Measurements from ENCODE around the gene APEH.

The APEH gene

GRCh38 chr3:49707113-49707480, 32.9 kb downstream of the APEH start:
- H3K27ac ChIP-seq, result no peak overlapping the region
- TF ChIP-seq CTCF (conservative IDR thresholded peaks at IDR 0.05) (no peak), ZFX (IDR thresholded peaks at IDR 0.05) (no peak)

- no peak overlapping the region for H3K27ac ChIP-seq
- TF ChIP-seq CTCF (conservative IDR thresholded peaks at IDR 0.05) (no peak), ZFX (IDR thresholded peaks at IDR 0.05) (no peak)
Measured at GRCh38 chr3:49709852-49710251, 35.7 kb downstream of the APEH start.

GRCh38 chr3:49711489-49711888, 37.3 kb downstream of the APEH start:
- TF ChIP-seq ZFX (IDR thresholded peaks at IDR 0.05) (no peak), CTCF (conservative IDR thresholded peaks at IDR 0.05) (no peak)
- no peak overlapping the region for H3K27ac ChIP-seq

- TF ChIP-seq ZFX (IDR thresholded peaks at IDR 0.05) (no peak), CTCF (conservative IDR thresholded peaks at IDR 0.05) (no peak)
- H3K27ac ChIP-seq, result no peak overlapping the region
Measured at GRCh38 chr3:49712166-49712565, 38.0 kb downstream of the APEH start.

GRCh38 chr3:49712631-49713317, 38.6 kb downstream of the APEH start:
- no peak overlapping the region for H3K27ac ChIP-seq
- TF ChIP-seq ZFX (IDR thresholded peaks at IDR 0.05) (no peak), CTCF (conservative IDR thresholded peaks at IDR 0.05) (no peak)

- no peak overlapping the region for H3K27ac ChIP-seq
- no peak for TF ChIP-seq ZFX (IDR thresholded peaks at IDR 0.05)
Measured at GRCh38 chr3:49713336-49714105, 39.4 kb downstream of the APEH start.

GRCh38 chr3:49714728-49715550, 40.8 kb downstream of the APEH start:
- TF ChIP-seq CTCF (conservative IDR thresholded peaks at IDR 0.05), result no peak
- no peak for TF ChIP-seq ZFX (IDR thresholded peaks at IDR 0.05)
- no peak overlapping the region for H3K27ac ChIP-seq

Data from C4-2B (cell line).